ENCODE data around the gene UNC45A.

The UNC45A gene

GRCh38 chr15:90934256-90934948 lies 683 bp upstream of the UNC45A start:
- peaks cover 26% of the 10 kb centered on the region for H3K79me2 ChIP-seq (ENCODE audit: low read length)
- no peak for TF ChIP-seq EZH2 (optimal IDR thresholded peaks at IDR 0.05; ENCODE audit: low read depth, low read length)
- TF ChIP-seq CTCF (IDR thresholded peaks at IDR 0.05; ENCODE audit: low read length) = peak; percentile 95
- TF ChIP-seq EZH2phosphoT487 (IDR thresholded peaks at IDR 0.05; ENCODE audit: low read length) = no peak
- H2AFZ ChIP-seq (ENCODE audit: low read length) = peak overlapping the region; percentile 78
- peaks cover 27% of the 10 kb centered on the region for H3K4me1 ChIP-seq (ENCODE audit: low read length)
- H3K9ac ChIP-seq (ENCODE audit: low read length) = peak overlapping the region; percentile 58
- DNase-seq = peak; percentile 93
- peak overlapping the region; percentile 76 for H3K4me2 ChIP-seq (ENCODE audit: low read depth, low read length)
- H3K36me3 ChIP-seq (replicated peaks; ENCODE audit: insufficient read depth, low read length) = no peaks in the 10 kb centered on the region
- no peaks in the 10 kb centered on the region for H3K9me3 ChIP-seq (replicated peaks; ENCODE audit: insufficient read depth, low read length)
- H4K20me1 ChIP-seq (ENCODE audit: insufficient read depth, low read length) = no peaks in the 10 kb centered on the region
- H3K4me3 ChIP-seq (ENCODE audit: low read length) = peak overlapping the region; percentile 96
- H3K27ac ChIP-seq (ENCODE audit: low read length) = peak overlapping the region; percentile 69
- H3K9me2 ChIP-seq (replicated peaks; ENCODE audit: insufficient read depth, low read length) = no peaks in the 10 kb centered on the region
- H3K27me3 ChIP-seq (replicated peaks; ENCODE audit: insufficient read depth, low read length) = no peaks in the 10 kb centered on the region
- peaks cover 36% of the 10 kb centered on the region for H3F3A ChIP-seq (ENCODE audit: insufficient read depth, low read length)

GRCh38 chr15:90936823-90937222 lies 1.7 kb downstream of the UNC45A start:
- H3K4me1 ChIP-seq (ENCODE audit: low read length) = peaks cover 22% of the 10 kb centered on the region
- no peaks in the 10 kb centered on the region for H3K9me2 ChIP-seq (replicated peaks; ENCODE audit: insufficient read depth, low read length)
- H3K4me2 ChIP-seq (ENCODE audit: low read depth, low read length) = 0 out of 2 replicates have a peak overlapping the region, but pooled peaks have one; percentile 96
- no peaks in the 10 kb centered on the region for H3K36me3 ChIP-seq (replicated peaks; ENCODE audit: insufficient read depth, low read length)
- H3K9ac ChIP-seq (ENCODE audit: low read length) = no peak overlapping the region
- H4K20me1 ChIP-seq (ENCODE audit: insufficient read depth, low read length) = no peaks in the 10 kb centered on the region
- no peaks in the 10 kb centered on the region for H3K9me3 ChIP-seq (replicated peaks; ENCODE audit: insufficient read depth, low read length)
- no peak overlapping the region for H3K27ac ChIP-seq (ENCODE audit: low read length)
- DNase-seq = no peak
- no peaks in the 10 kb centered on the region for H3K27me3 ChIP-seq (replicated peaks; ENCODE audit: insufficient read depth, low read length)
- peaks cover 13% of the 10 kb centered on the region for H3F3A ChIP-seq (ENCODE audit: insufficient read depth, low read length)
- peaks cover 23% of the 10 kb centered on the region for H3K79me2 ChIP-seq (ENCODE audit: low read length)
- no peak overlapping the region for H2AFZ ChIP-seq (ENCODE audit: low read length)
- H3K4me3 ChIP-seq (ENCODE audit: low read length) = no peak overlapping the region
- TF ChIP-seq EZH2 (optimal IDR thresholded peaks at IDR 0.05; ENCODE audit: low read depth, low read length) (no peak), EZH2phosphoT487 (IDR thresholded peaks at IDR 0.05; ENCODE audit: low read length) (no peak), CTCF (IDR thresholded peaks at IDR 0.05; ENCODE audit: low read length) (no peak)

DNA sequence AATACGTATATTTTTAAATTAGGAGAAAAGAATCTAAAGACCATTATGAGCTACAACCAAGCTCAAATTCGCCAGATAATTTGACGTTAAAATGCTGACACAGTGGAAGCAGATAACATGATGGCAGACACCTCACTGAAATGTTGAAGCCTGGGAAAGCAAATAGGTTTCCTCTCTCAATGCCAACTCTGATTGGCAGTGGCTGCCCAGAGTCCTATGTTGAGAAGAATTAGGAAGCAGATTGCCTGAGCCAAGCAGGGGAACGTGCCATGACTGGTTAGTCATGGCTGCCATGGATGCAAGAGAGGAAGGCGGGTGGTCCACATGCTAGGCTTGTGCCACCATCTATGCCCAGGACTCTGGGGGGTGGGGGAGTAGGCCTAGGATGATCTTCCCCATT lies 3.2 kb downstream of the UNC45A start:
- Histone ChIP-seq H3K9ac (ENCODE audit: low read length) (no peak overlapping the region), H3F3A (ENCODE audit: insufficient read depth, low read length) (peaks cover 9% of the 10 kb centered on the region), H3K4me1 (ENCODE audit: low read length) (peaks cover 15% of the 10 kb centered on the region), H3K4me2 (ENCODE audit: low read depth, low read length) (no peak overlapping the region), H2AFZ (ENCODE audit: low read length) (no peak overlapping the region), H3K27ac (ENCODE audit: low read length) (no peak overlapping the region), H3K9me2 (replicated peaks; ENCODE audit: insufficient read depth, low read length) (no peaks in the 10 kb centered on the region), H4K20me1 (ENCODE audit: insufficient read depth, low read length) (no peaks in the 10 kb centered on the region), H3K27me3 (replicated peaks; ENCODE audit: insufficient read depth, low read length) (no peaks in the 10 kb centered on the region), H3K9me3 (replicated peaks; ENCODE audit: insufficient read depth, low read length) (no peaks in the 10 kb centered on the region), H3K4me3 (ENCODE audit: low read length) (no peak overlapping the region), H3K36me3 (replicated peaks; ENCODE audit: insufficient read depth, low read length) (no peaks in the 10 kb centered on the region; the same call in 1 of the 2 replicates), H3K79me2 (ENCODE audit: low read length) (peaks cover 23% of the 10 kb centered on the region)
- TF ChIP-seq EZH2 (optimal IDR thresholded peaks at IDR 0.05; ENCODE audit: low read depth, low read length) (no peak), EZH2phosphoT487 (IDR thresholded peaks at IDR 0.05; ENCODE audit: low read length) (no peak), CTCF (IDR thresholded peaks at IDR 0.05; ENCODE audit: low read length) (no peak)
- no peak for DNase-seq

Data from MM.1S (cell line).